ENCODE results near the gene TESK2.
"Not testable (repeated sequence)": the region's sequence is repeated elsewhere in the genome, so short reads cannot be mapped to it uniquely, and the experiment has no call there.

Gene TESK2

GRCh38 chr1:45508295-45509151 lies 17.6 kb upstream of the TESK2 start:
- no peak for DNase-seq

- no peak for DNase-seq
Measured at GRCh38 chr1:45507893-45508292, 16.9 kb upstream of the TESK2 start.

GRCh38 chr1:45507195-45507594 lies 16.2 kb upstream of the TESK2 start:
- DNase-seq, result no peak

- no peak for DNase-seq
Measured at GRCh38 chr1:45503462-45504360, 12.7 kb upstream of the TESK2 start.

GRCh38 chr1:45501505-45501859 lies 10.5 kb upstream of the TESK2 start:
- no peak for DNase-seq

- DNase-seq, result no peak
Measured at GRCh38 chr1:45499415-45499769, 8.4 kb upstream of the TESK2 start.

GRCh38 chr1:45498279-45498678 lies 7.3 kb upstream of the TESK2 start:
- DNase-seq, result no peak

- peak; percentile 52 for DNase-seq
Measured at GRCh38 chr1:45493116-45493697, 2.2 kb upstream of the TESK2 start.

- no peak for DNase-seq
Measured at GRCh38 chr1:45492691-45493090, 1.7 kb upstream of the TESK2 start.

- no peak for DNase-seq
Measured at GRCh38 chr1:45491487-45492260, 711 bp upstream of the TESK2 start.

GRCh38 chr1:45490121-45490625 lies 790 bp downstream of the TESK2 start:
- no peak for DNase-seq

- DNase-seq, result peak; percentile 71
Measured at GRCh38 chr1:45489379-45489778, 1.6 kb downstream of the TESK2 start.

GRCh38 chr1:45488666-45489377 lies 2.1 kb downstream of the TESK2 start:
- DNase-seq, result no peak

- DNase-seq, result no peak
Measured at GRCh38 chr1:45485949-45486348, 5.0 kb downstream of the TESK2 start.

GRCh38 chr1:45479039-45479748 lies 11.8 kb downstream of the TESK2 start:
- no peak for DNase-seq

GRCh38 chr1:45478121-45478814 lies 12.7 kb downstream of the TESK2 start:
- DNase-seq, result no peak

GRCh38 chr1:45477646-45478045 lies 13.3 kb downstream of the TESK2 start:
- DNase-seq, result no peak

GRCh38 chr1:45474194-45474593 lies 16.8 kb downstream of the TESK2 start:
- not testable (repeated sequence) for DNase-seq

- no peak for DNase-seq
Measured at GRCh38 chr1:45473302-45473701, 17.7 kb downstream of the TESK2 start.

- no peak for DNase-seq
Measured at GRCh38 chr1:45470306-45470798, 20.6 kb downstream of the TESK2 start.
